Measurements from ENCODE around the gene COX7B. TPM values are rescaled to one million over a fixed set of nuclear protein-coding genes. Genes with fewer than 3 reads are reported as not detected.
"Not testable (repeated sequence)": the region's sequence is repeated elsewhere in the genome, so short reads cannot be mapped to it uniquely, and the experiment has no call there.

COX7B gene
- total RNA-seq (2014; rRNA removed; shearing (Covaris generic)), result 561 and 673 TPM in 2 replicates

GRCh38 chrX:77899081-77899828, at the start of gene COX7B:
COX7B (plus strand) TSS chrX:77899468; CDS start chrX:77899554, 86 bp downstream.
- Histone ChIP-seq H3K4me3 (peak within 1 kb of the TSS; percentile 46), H3K4me1 (replicated peaks) (no peaks in the 10 kb centered on the region), H3K27me3 (replicated peaks) (no peaks in the 10 kb centered on the region), H3K9me3 (replicated peaks) (no peaks in the 10 kb centered on the region), H3K27ac (peak within 1 kb of the TSS; percentile 81), H3K36me3 (peaks cover 4% of the 10 kb centered on the region; the same call in 1 of the 2 replicates)
- DNase-seq (ENCODE audit: low read depth in 1 of 2, low spot score in 2 of 2), result peak; percentile 66 to 93

GRCh38 chrX:77875372-77875771, 23.9 kb upstream of the COX7B start:
- Histone ChIP-seq H3K27me3 (replicated peaks) (no peaks in the 10 kb centered on the region), H3K4me1 (replicated peaks) (no peaks in the 10 kb centered on the region), H3K4me3 (no peak overlapping the region)

GRCh38 chrX:77881418-77881817, 17.9 kb upstream of the COX7B start:
- H3K9me3 ChIP-seq (replicated peaks); H3K4me1 ChIP-seq (replicated peaks); H3K36me3 ChIP-seq; DNase-seq (ENCODE audit: low read depth in 1 of 2, low spot score in 2 of 2); H3K4me3 ChIP-seq; H3K27ac ChIP-seq; H3K27me3 ChIP-seq (replicated peaks): not testable (repeated sequence)

More at GRCh38 chrX:77875372-77875771, 23.9 kb upstream of the COX7B start:
- Histone ChIP-seq H3K9me3 (replicated peaks) (no peaks in the 10 kb centered on the region), H3K27ac (no peak overlapping the region), H3K36me3 (no peaks in the 10 kb centered on the region; the same call in 1 of the 2 replicates)
- no peak for DNase-seq (ENCODE audit: low read depth in 1 of 2, low spot score in 2 of 2)

- H3K4me1 ChIP-seq (replicated peaks), result no peaks in the 10 kb centered on the region
- H3K4me3 ChIP-seq, result no peak overlapping the region
- H3K9me3 ChIP-seq (replicated peaks), result no peaks in the 10 kb centered on the region
- DNase-seq (ENCODE audit: low read depth in 1 of 2, low spot score in 2 of 2), result no peak
- no peaks in the 10 kb centered on the region for H3K27me3 ChIP-seq (replicated peaks)
- no peak overlapping the region for H3K27ac ChIP-seq
- peaks cover 4% of the 10 kb centered on the region; the same call in 1 of the 2 replicates for H3K36me3 ChIP-seq
Measured at GRCh38 chrX:77892887-77893286, 6.4 kb upstream of the COX7B start.

- H3K4me1 ChIP-seq (replicated peaks), result no peaks in the 10 kb centered on the region
- no peak overlapping the region for H3K27ac ChIP-seq
- no peak overlapping the region for H3K4me3 ChIP-seq
- no peaks in the 10 kb centered on the region for H3K27me3 ChIP-seq (replicated peaks)
- no peaks in the 10 kb centered on the region for H3K9me3 ChIP-seq (replicated peaks)
- no peak for DNase-seq (ENCODE audit: low read depth in 1 of 2, low spot score in 2 of 2)
- peaks cover 4% of the 10 kb centered on the region; the same call in 1 of the 2 replicates for H3K36me3 ChIP-seq
Measured at GRCh38 chrX:77893713-77894112, 5.6 kb upstream of the COX7B start.

- Histone ChIP-seq H3K4me3 (peak within 1 kb of the TSS; percentile 54), H3K27me3 (replicated peaks) (no peaks in the 10 kb centered on the region), H3K4me1 (replicated peaks) (no peaks in the 10 kb centered on the region), H3K36me3 (no peaks in the 10 kb centered on the region), H3K27ac (peak within 1 kb of the TSS; percentile 93), H3K9me3 (replicated peaks) (no peaks in the 10 kb centered on the region)
- peak; percentile 93 to 94 for DNase-seq (ENCODE audit: low read depth in 1 of 2, low spot score in 2 of 2)
Measured at GRCh38 chrX:77894921-77895886, 4.1 kb upstream of the COX7B start, which contains the start of gene MAGT1. MAGT1 (minus strand) TSS chrX:77895435; CDS start chrX:77895410, 25 bp downstream.

GRCh38 chrX:77900688-77901087, 1.4 kb downstream of the COX7B start:
- Histone ChIP-seq H3K27ac (no peak overlapping the region), H3K4me3 (peak overlapping the region; percentile 46), H3K36me3 (peaks cover 9% of the 10 kb centered on the region; the same call in 1 of the 2 replicates), H3K4me1 (replicated peaks) (no peaks in the 10 kb centered on the region), H3K27me3 (replicated peaks) (no peaks in the 10 kb centered on the region), H3K9me3 (replicated peaks) (no peaks in the 10 kb centered on the region)
- DNase-seq (ENCODE audit: low read depth in 1 of 2, low spot score in 2 of 2), result no peak

- Histone ChIP-seq H3K4me1 (replicated peaks) (no peaks in the 10 kb centered on the region), H3K27ac (no peak overlapping the region), H3K9me3 (replicated peaks) (no peaks in the 10 kb centered on the region), H3K36me3 (peaks cover 13% of the 10 kb centered on the region; the same call in 1 of the 2 replicates), H3K27me3 (replicated peaks) (no peaks in the 10 kb centered on the region), H3K4me3 (no peak overlapping the region)
- DNase-seq (ENCODE audit: low read depth in 1 of 2, low spot score in 2 of 2), result no peak
Measured at GRCh38 chrX:77901506-77901905, 2.2 kb downstream of the COX7B start.

GRCh38 chrX:77910108-77910840, 11.0 kb downstream of the COX7B start, which contains the start of gene ATP7A:
ATP7A (plus strand) TSS chrX:77910693; CDS start chrX:77971642, 60,949 bp downstream.
- Histone ChIP-seq H3K4me3 (peak within 1 kb of the TSS; percentile 53), H3K27me3 (replicated peaks) (no peaks in the 10 kb centered on the region), H3K27ac (peak within 1 kb of the TSS; percentile 59), H3K4me1 (replicated peaks) (peaks cover 12% of the 10 kb centered on the region), H3K36me3 (0 out of 2 replicates have a peak, but pooled peaks cover 4% of the 10 kb centered on the region), H3K9me3 (replicated peaks) (no peaks in the 10 kb centered on the region)
- DNase-seq (ENCODE audit: low read depth in 1 of 2, low spot score in 2 of 2), result peak; percentile 80 to 95

GRCh38 chrX:77917294-77917933, 18.1 kb downstream of the COX7B start:
- H3K4me3 ChIP-seq, result peak overlapping the region; percentile 5; the same call in 1 of the 2 replicates
- H3K27me3 ChIP-seq (replicated peaks), result no peaks in the 10 kb centered on the region
- no peak overlapping the region; the same call in 1 of the 2 replicates for H3K27ac ChIP-seq
- DNase-seq (ENCODE audit: low read depth in 1 of 2, low spot score in 2 of 2), result no peak
- no peaks in the 10 kb centered on the region for H3K9me3 ChIP-seq (replicated peaks)
- H3K4me1 ChIP-seq (replicated peaks), result peaks cover 15% of the 10 kb centered on the region
- no peaks in the 10 kb centered on the region for H3K36me3 ChIP-seq

- Histone ChIP-seq H3K4me3 (no peak overlapping the region), H3K27ac (no peak overlapping the region), H3K27me3 (replicated peaks) (no peaks in the 10 kb centered on the region), H3K36me3 (no peaks in the 10 kb centered on the region), H3K9me3 (replicated peaks) (no peaks in the 10 kb centered on the region), H3K4me1 (replicated peaks) (peaks cover 8% of the 10 kb centered on the region)
- no peak for DNase-seq (ENCODE audit: low read depth in 1 of 2, low spot score in 2 of 2)
Measured at GRCh38 chrX:77918568-77918967, 19.3 kb downstream of the COX7B start.

GRCh38 chrX:77919370-77919769, 20.1 kb downstream of the COX7B start:
- H3K27ac ChIP-seq; H3K9me3 ChIP-seq (replicated peaks); H3K4me3 ChIP-seq; DNase-seq (ENCODE audit: low read depth in 1 of 2, low spot score in 2 of 2); H3K36me3 ChIP-seq; H3K27me3 ChIP-seq (replicated peaks); H3K4me1 ChIP-seq (replicated peaks): not testable (repeated sequence)

All from SJSA1 (cell line).